HCT116 (cell line): Measurements from ENCODE around the gene PDYN. TPM values are rescaled to one million over a fixed set of nuclear protein-coding genes. Genes with fewer than 3 reads are reported as not detected.

Experiments used
- ATAC-seq: fragments of 200-7000 bp; cut with Tn5 transposase; 2 replicates; pipeline ENCODE4 v1.9.1; 2020; ENCODE audit warnings: mild to moderate bottlenecking, moderate library complexity
- BruUV-seq: library from RNA; stranded (reverse); fragments of 400-500 nt; replicated peaks from 2 replicates; lab custom pipeline; 2021; lab: Mats Ljungman, UMichigan
- CTCF ChIA-PET: fragments of 300-600 bp; sonication (Branson Sonifier 250); formaldehyde crosslinking; loops from one replicate; lab custom pipeline; 2021; ENCODE audit warnings: antibody characterized with exemption; lab: Charles Lee
- POLR2A ChIA-PET: fragments of 300-600, 350-600 bp; sonication (Branson Sonifier 250); formaldehyde crosslinking; loops from one replicate; lab custom pipeline; 2021; ENCODE audit warnings: antibody characterized with exemption; lab: Charles Lee
- RAD21 ChIA-PET, 2 experiments: fragments of 300-600 bp; sonication (Branson Sonifier 250); formaldehyde crosslinking; loops; one replicate each; lab custom pipeline; 2023; ENCODE audit warnings: low total read pairs in 2 of 2; ENCODE audit not compliant: uncharacterized antibody in 2 of 2, unreplicated experiment in 2 of 2, low non-redundant PET in 1 of 2; lab: Charles Lee
- DNase-seq: peaks from one replicate; pipeline ENCODE4 v3.0.0-alpha.2; 2010; ENCODE audit warnings: low read depth, low spot score
- H2AFZ ChIP-seq: fragments of 200-600 bp; shearing (Covaris generic), sonication (generic); 2 replicates; pipeline ENCODE4 v1.6.1; 2017; ENCODE audit warnings: low read depth, mixed run types, mixed read lengths, antibody characterized with exemption, low read length; ENCODE audit not compliant: poor library complexity, severe bottlenecking
- H3K27ac ChIP-seq: 2 replicates; pipeline ENCODE4 v1.5.1; 2012; ENCODE audit warnings: low read depth, low read length
- H3K27me3 ChIP-seq: fragments of 200-600 bp; sonication (generic); 2 replicates; pipeline ENCODE4 v1.6.1; 2016; ENCODE audit warnings: mixed run types, low read length, mixed read lengths; ENCODE audit not compliant: insufficient read depth
- H3K36me3 ChIP-seq, 2 experiments: fragments of 200-500 bp in 1 of 2; fragments of 200-600 bp in 1 of 2; sonication (Bioruptor generic) in 1 of 2; sonication (generic) in 1 of 2; 2 replicates each; pipeline versions ENCODE4 v1.5.1 to v1.6.1; 2014 to 2016; ENCODE audit warnings: low read length in 2 of 2, inconsistent platforms in 1 of 2, mixed read lengths in 1 of 2, mixed run types in 1 of 2; ENCODE audit not compliant: insufficient read depth in 2 of 2, control insufficient read depth in 1 of 2
- H3K4me1 ChIP-seq, 2 experiments: fragments of 200-600 bp in 1 of 2; sonication (generic) in 1 of 2; 2 replicates each; pipeline versions ENCODE4 v1.5.1 to v1.6.1; 2012 to 2017; ENCODE audit warnings: low read length in 2 of 2, inconsistent platforms in 1 of 2, mild to moderate bottlenecking in 1 of 2, mixed read lengths in 1 of 2, mixed run types in 1 of 2, moderate library complexity in 1 of 2; ENCODE audit not compliant: insufficient read depth in 2 of 2, control insufficient read depth in 1 of 2
- H3K4me2 ChIP-seq: fragments of 200-600 bp; sonication (generic); 2 replicates; pipeline ENCODE4 v1.6.1; 2017; ENCODE audit warnings: mixed run types, low read length, mixed read lengths
- H3K4me3 ChIP-seq, 2 experiments: fragments of 200-600 bp in 1 of 2; sonication (generic) in 1 of 2; replicated peaks in 1 of 2; 2 replicates each; pipeline ENCODE4 v1.5.1; 2011 to 2016; ENCODE audit warnings: low read length in 2 of 2, control low read depth in 1 of 2, low read depth in 1 of 2, mild to moderate bottlenecking in 1 of 2, mixed read lengths in 1 of 2, mixed run types in 1 of 2
- H3K79me2 ChIP-seq: fragments of 200-600 bp; sonication (generic); 2 replicates; pipeline ENCODE4 v1.6.1; 2017; ENCODE audit warnings: mild to moderate bottlenecking, mixed run types, low read length, moderate library complexity, mixed read lengths; ENCODE audit not compliant: insufficient read depth
- H3K9ac ChIP-seq: fragments of 200-600 bp; sonication (generic); 2 replicates; pipeline ENCODE4 v1.6.1; 2016; ENCODE audit warnings: low read length, mixed read lengths
- H3K9me2 ChIP-seq: fragments of 200-600 bp; sonication (generic), shearing (Covaris generic); 2 replicates; pipeline ENCODE4 v1.6.1; 2017; ENCODE audit warnings: mixed run types, mild to moderate bottlenecking, moderate library complexity; ENCODE audit not compliant: insufficient read depth
- H3K9me3 ChIP-seq, 2 experiments: fragments of 200-500 bp in 1 of 2; fragments of 200-600 bp in 1 of 2; sonication (Bioruptor generic) in 1 of 2; sonication (generic) in 1 of 2; 2 replicates each; pipeline ENCODE4 v1.6.1; 2014 to 2017; ENCODE audit warnings: low read length in 2 of 2, mixed read lengths in 2 of 2, inconsistent platforms in 1 of 2, low read depth in 1 of 2, mild to moderate bottlenecking in 1 of 2, mixed run types in 1 of 2, moderate library complexity in 1 of 2; ENCODE audit not compliant: control insufficient read depth in 1 of 2, insufficient read depth in 1 of 2
- H4K20me1 ChIP-seq: fragments of 200-600 bp; sonication (generic), shearing (Covaris generic); 2 replicates; pipeline ENCODE4 v1.6.1; 2017; ENCODE audit warnings: mixed run types, mild to moderate bottlenecking, moderate library complexity; ENCODE audit not compliant: insufficient read depth
- ATF3 ChIP-seq: IDR thresholded peaks from 2 replicates; pipeline ENCODE4 v1.6.1; 2012
- CBX3 ChIP-seq: IDR thresholded peaks from 2 replicates; pipeline ENCODE4 v1.6.1; 2012; ENCODE audit warnings: low read depth
- CEBPB ChIP-seq: IDR thresholded peaks from 2 replicates; pipeline ENCODE4 v1.6.1; 2012; ENCODE audit warnings: low read depth
- ELF1 ChIP-seq: IDR thresholded peaks from 2 replicates; pipeline ENCODE4 v1.6.1; 2012; ENCODE audit warnings: low read depth, borderline replicate concordance
- EZH2 ChIP-seq: fragments of 200-600 bp; sonication (generic); IDR thresholded peaks from 2 replicates; pipeline ENCODE4 v1.6.1; 2017; ENCODE audit warnings: antibody characterized with exemption, mixed run types
- EZH2phosphoT487 ChIP-seq: fragments of 200-600 bp; IDR thresholded peaks from 2 replicates; pipeline ENCODE4 v1.6.1; 2018; ENCODE audit warnings: antibody characterized with exemption, borderline replicate concordance
- FOSL1 ChIP-seq: IDR thresholded peaks from 2 replicates; pipeline ENCODE4 v1.6.1; 2012; ENCODE audit warnings: low read depth
- POLR2A ChIP-seq: IDR thresholded peaks from 2 replicates; pipeline ENCODE4 v1.7.0; 2011; ENCODE audit warnings: borderline replicate concordance; ENCODE audit not compliant: insufficient read depth, insufficient read length; ENCODE audit errors: extremely low read depth
- POLR2AphosphoS5 ChIP-seq: IDR thresholded peaks from 2 replicates; pipeline ENCODE4 v1.6.1; 2011; ENCODE audit warnings: mild to moderate bottlenecking, low read depth, low read length, moderate library complexity
- RAD21 ChIP-seq: IDR thresholded peaks from 2 replicates; pipeline ENCODE4 v1.6.1; 2012; ENCODE audit warnings: low read depth, mild to moderate bottlenecking
- SP1 ChIP-seq: IDR thresholded peaks from 2 replicates; pipeline ENCODE4 v1.6.1; 2012; ENCODE audit warnings: low read depth
- SRF ChIP-seq: IDR thresholded peaks from 2 replicates; pipeline ENCODE4 v1.6.1; 2012; ENCODE audit warnings: low read depth
- TCF7L2 ChIP-seq: IDR thresholded peaks from 2 replicates; pipeline ENCODE4 v1.7.0; 2011; ENCODE audit warnings: borderline replicate concordance, inconsistent platforms; ENCODE audit not compliant: insufficient read depth, insufficient read length; ENCODE audit errors: extremely low read depth
- YY1 ChIP-seq: IDR thresholded peaks from 2 replicates; pipeline ENCODE4 v1.6.1; 2011; ENCODE audit warnings: low read length, low read depth, moderate library complexity, mild to moderate bottlenecking; ENCODE audit not compliant: insufficient replicate concordance; ENCODE audit errors: extremely low read depth
- ZFX ChIP-seq: fragments of 450-650 bp; IDR thresholded peaks from 2 replicates; pipeline ENCODE4 v1.6.1; 2017
- ZNF274 ChIP-seq: fragments of 200-500 bp; sonication (Bioruptor generic); IDR thresholded peaks from 2 replicates; pipeline ENCODE4 v1.6.1; 2014; ENCODE audit warnings: mild to moderate bottlenecking, low read depth, low read length, inconsistent platforms
- intact Hi-C: fragments of 100-400 bp; cut with micrococcal nuclease; formaldehyde crosslinking; loops from 2 replicates; pipeline ENCODE4 v1.10.0; 2022
- total RNA-seq: library from RNA; stranded (reverse); gene quantifications from one replicate; pipeline ENCODE4 v1.2.1, GENCODE V29; 2021; ENCODE audit not compliant: unreplicated experiment
- TF ChIP-seq, protein P1 (sequence below), 3 experiments: fragments of 200-600 bp in 1 of 3; sonication (generic) in 1 of 3; IDR thresholded peaks in 2 of 3; conservative IDR thresholded peaks in 1 of 3; 2 replicates each; pipeline ENCODE4 v1.5.1; 2012 to 2017; ENCODE audit warnings: low read depth in 2 of 3, low read length in 2 of 3, antibody characterized with exemption in 1 of 3, borderline replicate concordance in 1 of 3, control low read depth in 1 of 3, mild to moderate bottlenecking in 1 of 3, mixed read lengths in 1 of 3, mixed run types in 1 of 3, moderate library complexity in 1 of 3; ENCODE audit not compliant: insufficient read depth in 1 of 3
- TF ChIP-seq, protein P2 (sequence below): IDR thresholded peaks from 2 replicates; pipeline ENCODE4 v1.6.1; 2011; ENCODE audit warnings: mild to moderate bottlenecking, low read length, moderate library complexity; ENCODE audit not compliant: insufficient replicate concordance; ENCODE audit errors: extremely low read depth

Gene PDYN
- total RNA-seq, 1 experiment from 2014 or later, result not detected

- CTCF ChIA-PET, result no interaction called here
- H3K9ac ChIP-seq, result no peak overlapping the region
- H3K9me2 ChIP-seq, result no peaks in the 10 kb centered on the region
- DNase-seq (no peak), ATAC-seq (no peak)
- H3K4me1 ChIP-seq, result no peaks in the 10 kb centered on the region
- no peak overlapping the region for H3K4me2 ChIP-seq
- no peaks in the 10 kb centered on the region for H4K20me1 ChIP-seq
- RAD21 ChIA-PET, result interaction anchor here in 1 of 2 experiments (0.5 kb wide), 1 partner anchor 39 kb away, joined by 3 read pairs; no protein-coding TSS in a partner anchor
- no peak overlapping the region for H2AFZ ChIP-seq
- TF ChIP-seq CBX3, result no peak
- no peak for TF ChIP-seq ELF1
- TF ChIP-seq EZH2phosphoT487, result no peak
- TF ChIP-seq, protein P1, sequence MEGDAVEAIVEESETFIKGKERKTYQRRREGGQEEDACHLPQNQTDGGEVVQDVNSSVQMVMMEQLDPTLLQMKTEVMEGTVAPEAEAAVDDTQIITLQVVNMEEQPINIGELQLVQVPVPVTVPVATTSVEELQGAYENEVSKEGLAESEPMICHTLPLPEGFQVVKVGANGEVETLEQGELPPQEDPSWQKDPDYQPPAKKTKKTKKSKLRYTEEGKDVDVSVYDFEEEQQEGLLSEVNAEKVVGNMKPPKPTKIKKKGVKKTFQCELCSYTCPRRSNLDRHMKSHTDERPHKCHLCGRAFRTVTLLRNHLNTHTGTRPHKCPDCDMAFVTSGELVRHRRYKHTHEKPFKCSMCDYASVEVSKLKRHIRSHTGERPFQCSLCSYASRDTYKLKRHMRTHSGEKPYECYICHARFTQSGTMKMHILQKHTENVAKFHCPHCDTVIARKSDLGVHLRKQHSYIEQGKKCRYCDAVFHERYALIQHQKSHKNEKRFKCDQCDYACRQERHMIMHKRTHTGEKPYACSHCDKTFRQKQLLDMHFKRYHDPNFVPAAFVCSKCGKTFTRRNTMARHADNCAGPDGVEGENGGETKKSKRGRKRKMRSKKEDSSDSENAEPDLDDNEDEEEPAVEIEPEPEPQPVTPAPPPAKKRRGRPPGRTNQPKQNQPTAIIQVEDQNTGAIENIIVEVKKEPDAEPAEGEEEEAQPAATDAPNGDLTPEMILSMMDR (IDR thresholded peaks at IDR 0.05 in 2 of 3, conservative IDR thresholded peaks at IDR 0.05 in 1 of 3; ENCODE audit: borderline replicate concordance in 1 of 3, insufficient read depth in 1 of 3, low read depth in 2 of 3, low read length in 2 of 3), result no peak
- TF ChIP-seq FOSL1, result no peak
- no peak for TF ChIP-seq TCF7L2
- TF ChIP-seq YY1, result no peak
- no peak for TF ChIP-seq ZFX
- no peak for TF ChIP-seq ATF3
- no peak for TF ChIP-seq SP1
- TF ChIP-seq SRF, result no peak
- TF ChIP-seq EZH2, result no peak
- no peak for TF ChIP-seq ZNF274
- TF ChIP-seq, protein P2, sequence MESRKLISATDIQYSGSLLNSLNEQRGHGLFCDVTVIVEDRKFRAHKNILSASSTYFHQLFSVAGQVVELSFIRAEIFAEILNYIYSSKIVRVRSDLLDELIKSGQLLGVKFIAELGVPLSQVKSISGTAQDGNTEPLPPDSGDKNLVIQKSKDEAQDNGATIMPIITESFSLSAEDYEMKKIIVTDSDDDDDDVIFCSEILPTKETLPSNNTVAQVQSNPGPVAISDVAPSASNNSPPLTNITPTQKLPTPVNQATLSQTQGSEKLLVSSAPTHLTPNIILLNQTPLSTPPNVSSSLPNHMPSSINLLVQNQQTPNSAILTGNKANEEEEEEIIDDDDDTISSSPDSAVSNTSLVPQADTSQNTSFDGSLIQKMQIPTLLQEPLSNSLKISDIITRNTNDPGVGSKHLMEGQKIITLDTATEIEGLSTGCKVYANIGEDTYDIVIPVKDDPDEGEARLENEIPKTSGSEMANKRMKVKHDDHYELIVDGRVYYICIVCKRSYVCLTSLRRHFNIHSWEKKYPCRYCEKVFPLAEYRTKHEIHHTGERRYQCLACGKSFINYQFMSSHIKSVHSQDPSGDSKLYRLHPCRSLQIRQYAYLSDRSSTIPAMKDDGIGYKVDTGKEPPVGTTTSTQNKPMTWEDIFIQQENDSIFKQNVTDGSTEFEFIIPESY, result no peak
- no peak for TF ChIP-seq POLR2A
- no peak for TF ChIP-seq RAD21
- TF ChIP-seq POLR2AphosphoS5, result no peak
- TF ChIP-seq CEBPB, result no peak
- H3K79me2 ChIP-seq, result no peaks in the 10 kb centered on the region
- H3K27me3 ChIP-seq, result no peaks in the 10 kb centered on the region
- intact Hi-C loops, result no loop called here
- no peaks in the 10 kb centered on the region; a peak in 1 of 4 replicates for H3K36me3 ChIP-seq
- H3K27ac ChIP-seq, result no peak overlapping the region
- BruUV-seq, result no TSS peak
- no peaks in the 10 kb centered on the region for H3K9me3 ChIP-seq
- H3K4me3 ChIP-seq, result no peak overlapping the region
- POLR2A ChIA-PET, result no interaction called here
Measured at GRCh38 chr20:1935696-1936366, 58.0 kb downstream of the PDYN start.
